GM21717 (cell line): ENCODE measurements around the gene DAP.
"Not testable (repeated sequence)": the region's sequence is repeated elsewhere in the genome, so short reads cannot be mapped to it uniquely, and the experiment has no call there.

Source experiments
- ATAC-seq: cut with Tn5 transposase; IDR thresholded peaks from one replicate; pipeline ENCODE4 v1.9.1; 2021; ENCODE audit warnings: mild to moderate bottlenecking, moderate library complexity; ENCODE audit not compliant: unreplicated experiment

Gene DAP, protein sequence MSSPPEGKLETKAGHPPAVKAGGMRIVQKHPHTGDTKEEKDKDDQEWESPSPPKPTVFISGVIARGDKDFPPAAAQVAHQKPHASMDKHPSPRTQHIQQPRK

DNA sequence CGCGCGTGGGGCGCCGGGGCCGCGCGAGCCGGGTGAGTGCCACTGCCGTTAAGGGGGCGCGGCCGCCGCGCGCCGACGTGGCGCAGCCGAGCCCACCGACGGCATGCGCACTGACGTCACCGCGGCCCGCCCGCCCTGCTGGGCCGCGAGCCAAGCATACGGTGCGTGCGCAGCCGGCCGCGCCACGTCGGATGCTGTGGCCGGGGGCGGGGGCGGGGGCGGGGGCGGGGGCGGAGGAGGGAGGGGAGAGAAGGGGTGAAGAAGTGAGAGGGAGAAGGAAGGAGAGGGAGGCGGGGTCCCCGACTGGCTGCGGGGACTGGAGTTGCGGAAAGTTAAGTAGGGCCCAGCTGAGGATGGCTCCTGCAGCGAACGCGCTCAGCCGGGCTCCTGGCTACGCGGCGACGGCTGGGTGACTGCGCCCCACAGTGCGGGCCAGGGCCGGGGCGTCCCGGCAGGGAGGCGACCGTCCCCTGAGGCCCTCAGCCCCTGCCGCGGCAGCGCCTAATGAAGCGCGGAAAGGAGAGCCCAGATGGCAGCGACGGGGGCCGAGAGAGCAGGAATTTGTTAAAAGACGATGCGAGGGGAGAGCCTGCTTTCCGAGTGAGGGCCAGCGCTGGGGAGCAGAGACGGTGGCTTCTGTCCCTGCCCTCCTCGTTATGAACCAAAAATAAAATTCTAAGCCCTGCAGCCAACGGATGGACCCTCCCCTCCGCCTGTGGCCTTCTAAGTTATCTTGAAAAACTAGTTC, at the start of gene DAP:
Gene DAP (minus strand): TSS at position 50 of the 748 bp plus-strand sequence. CDS start 166 bp downstream, outside the sequence.
- peak; percentile 69 for ATAC-seq

DNA sequence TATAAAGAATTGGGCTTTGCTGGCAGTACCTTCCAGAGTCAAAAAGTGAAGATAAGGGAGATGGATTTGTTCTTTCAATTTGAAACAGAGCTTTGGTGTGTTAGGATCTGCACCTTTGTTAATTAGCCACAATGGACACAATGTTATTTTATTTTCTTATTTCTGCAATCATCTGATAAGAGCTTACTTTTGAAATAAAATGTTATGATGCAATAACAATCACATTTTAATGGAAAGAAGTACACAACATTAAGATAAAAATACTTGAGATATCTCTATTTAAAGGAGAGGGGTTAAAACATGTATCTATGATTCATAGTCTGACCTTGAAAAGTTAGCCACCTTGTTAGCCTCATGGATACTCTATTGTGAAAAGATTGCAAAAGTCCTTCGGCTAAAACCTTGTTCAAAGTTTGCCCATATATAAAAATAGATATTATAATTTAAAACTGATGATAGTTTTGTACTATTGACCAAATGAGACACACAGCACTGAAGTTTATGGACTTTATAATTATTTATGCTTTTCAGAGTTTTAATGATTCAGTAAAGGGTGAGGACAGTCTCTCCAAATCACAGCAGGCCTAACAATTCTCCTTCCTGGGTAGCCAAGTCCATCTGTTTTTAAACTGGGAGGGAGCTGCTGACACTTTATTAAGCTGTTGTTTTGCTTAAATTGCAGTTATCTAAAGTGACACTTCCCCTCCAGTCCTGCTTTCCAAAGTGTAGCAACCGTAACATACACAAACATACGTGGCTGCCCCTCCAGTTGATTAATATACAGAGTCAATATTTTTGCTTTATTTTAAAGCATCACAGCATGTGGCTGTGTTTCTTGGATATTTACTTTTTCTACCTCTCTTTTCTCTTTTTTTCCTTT, 47.6 kb upstream of the DAP start:
- no peak for ATAC-seq

DNA sequence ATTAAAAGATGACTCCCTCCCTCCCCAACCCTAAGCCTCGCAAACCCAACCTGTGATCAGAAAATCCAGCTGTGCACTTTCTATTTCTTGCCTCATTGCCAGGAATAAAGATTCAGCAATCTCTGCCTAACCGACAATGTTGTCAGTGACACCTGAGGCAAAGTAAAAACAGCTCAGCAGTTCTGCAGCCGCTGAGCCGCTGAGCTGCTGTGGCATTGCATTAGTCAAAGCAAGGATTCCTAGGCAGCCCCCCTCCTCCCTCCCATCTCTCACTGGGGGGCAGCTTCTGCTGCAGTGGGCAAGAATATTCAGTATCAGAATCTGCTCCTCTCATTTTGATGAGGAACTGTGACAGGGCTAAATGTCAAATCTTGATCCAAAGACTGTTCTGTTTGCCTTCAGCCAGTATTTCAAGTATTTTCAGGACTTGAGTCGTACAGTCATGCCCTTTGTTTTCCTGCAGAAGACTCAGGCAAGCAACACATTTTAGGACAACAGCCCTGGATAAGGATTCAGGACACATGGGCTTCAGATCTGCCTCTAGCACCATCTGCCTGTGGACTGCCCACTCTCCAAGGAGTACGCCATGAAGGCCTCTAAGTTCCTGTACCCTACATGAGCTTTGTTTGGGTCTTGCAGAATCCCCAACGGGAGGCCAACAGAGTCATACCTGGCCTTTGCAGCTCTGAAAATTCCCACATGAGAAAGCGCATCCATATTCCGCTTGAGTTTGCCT, 41.1 kb upstream of the DAP start:
- no peak for ATAC-seq

DNA sequence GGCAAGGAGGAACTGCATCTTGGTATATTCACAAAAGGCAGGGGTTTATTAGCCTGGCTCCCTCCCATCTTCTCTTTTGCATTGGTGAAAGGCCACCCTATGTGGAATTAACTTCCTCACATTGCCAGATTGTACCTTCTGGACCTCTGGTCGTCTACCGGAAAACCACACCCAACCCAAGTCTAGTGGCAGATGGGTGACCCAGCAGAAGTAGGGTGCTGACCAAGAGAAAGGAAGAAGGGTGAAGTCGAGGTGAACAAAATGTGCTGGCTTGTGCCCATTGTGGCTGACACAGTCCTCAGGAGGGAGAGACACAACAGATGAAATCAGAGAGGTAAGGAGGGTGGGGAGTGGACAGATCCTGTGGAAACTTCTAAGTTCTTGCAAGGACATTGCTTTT, 39.8 kb upstream of the DAP start:
- no peak for ATAC-seq

DNA sequence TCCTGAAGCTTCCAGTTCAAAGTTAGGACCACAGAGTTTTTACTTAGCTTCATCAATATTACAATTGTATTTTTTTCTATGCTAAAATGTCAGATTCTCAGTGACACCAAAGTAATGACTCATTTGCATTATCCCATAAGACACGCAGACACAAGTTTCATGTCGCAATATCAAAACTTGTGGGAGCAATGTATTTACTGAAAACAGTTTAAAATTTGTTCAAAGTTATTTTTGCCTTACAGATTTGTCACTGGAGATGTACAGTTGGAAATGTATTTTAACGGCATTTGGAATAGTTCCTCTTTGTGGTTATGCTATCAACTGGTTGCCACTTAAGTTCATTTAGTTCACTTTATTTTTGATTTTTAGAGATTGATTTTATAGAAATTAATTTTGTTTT, 36.2 kb upstream of the DAP start:
- no peak for ATAC-seq

DNA sequence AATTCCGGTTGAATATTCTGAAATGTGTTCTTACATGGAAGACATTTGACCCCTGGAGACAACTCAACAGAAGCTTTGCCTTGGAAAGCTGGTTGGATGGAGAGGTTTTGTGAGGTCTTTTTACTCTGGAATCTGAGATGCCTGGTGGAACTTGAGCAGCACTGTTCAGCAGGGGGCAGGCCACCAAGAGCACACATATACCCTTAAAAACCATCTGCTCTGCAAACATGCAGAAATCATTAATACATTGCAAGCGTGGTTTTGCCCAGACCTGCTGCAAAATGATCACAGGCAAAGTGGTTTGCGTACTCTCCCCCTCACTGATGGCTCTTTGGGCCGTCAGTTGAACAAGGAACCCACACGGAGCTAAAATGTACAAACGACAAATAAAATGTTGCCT, 32.8 kb upstream of the DAP start:
- ATAC-seq = no peak

DNA sequence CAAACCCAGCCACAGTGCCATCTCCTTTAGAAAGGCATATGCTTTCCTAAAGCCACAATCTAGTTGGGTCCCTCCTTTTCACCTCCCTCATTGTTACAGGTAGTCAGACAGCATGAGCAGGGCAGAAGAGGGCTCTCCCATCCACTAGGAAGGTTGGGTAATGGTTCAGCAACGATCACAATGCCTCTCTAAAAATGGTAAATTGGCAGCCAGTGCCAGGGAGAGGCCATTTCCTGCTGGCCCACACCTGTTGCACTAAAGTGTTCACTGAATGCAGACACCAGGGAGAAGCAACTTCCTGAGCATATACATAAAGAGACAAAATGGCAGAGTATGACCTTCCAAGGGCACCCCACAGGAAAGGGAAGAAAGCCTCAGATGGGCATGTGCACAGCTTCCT, 31.3 kb upstream of the DAP start:
- ATAC-seq = no peak

DNA sequence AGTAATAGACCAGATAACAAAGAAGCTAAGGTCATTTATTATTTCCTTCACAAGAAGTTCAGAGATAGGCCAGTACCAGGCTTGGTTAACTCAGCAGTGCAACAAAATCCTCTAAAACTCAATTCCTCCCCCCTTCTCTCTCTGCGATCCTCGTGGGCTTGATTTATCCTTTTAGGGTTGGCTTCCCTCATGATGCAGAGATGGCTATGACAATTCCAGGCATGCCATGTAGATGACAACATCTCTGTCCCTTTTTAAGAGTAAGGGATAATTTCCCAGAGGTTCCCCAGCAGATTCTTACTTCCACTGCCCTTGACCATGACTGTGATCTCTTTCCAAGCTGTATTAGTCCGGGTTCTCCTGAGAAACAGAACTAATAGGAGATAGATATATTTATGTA, 28.7 kb upstream of the DAP start:
- ATAC-seq = no peak

DNA sequence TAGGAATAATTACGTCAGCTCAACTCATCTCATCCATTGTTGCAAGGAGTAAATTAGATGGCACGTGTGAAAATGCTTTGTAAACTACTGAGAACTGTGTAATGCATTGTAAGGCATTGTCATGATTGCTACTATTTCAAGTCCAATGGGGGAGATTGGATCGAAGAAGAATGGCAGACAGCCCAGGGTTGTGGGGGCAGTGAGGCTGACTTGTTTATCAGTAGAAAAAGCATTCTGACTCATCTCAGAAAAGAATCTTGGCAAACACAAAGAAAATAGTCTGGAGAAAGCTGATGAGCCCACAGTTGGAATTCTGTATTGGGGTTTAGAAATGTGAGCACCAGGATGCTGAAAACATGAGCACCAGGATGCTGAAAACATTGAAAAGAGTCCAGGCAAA, 28.0 kb upstream of the DAP start:
- no peak for ATAC-seq

DNA sequence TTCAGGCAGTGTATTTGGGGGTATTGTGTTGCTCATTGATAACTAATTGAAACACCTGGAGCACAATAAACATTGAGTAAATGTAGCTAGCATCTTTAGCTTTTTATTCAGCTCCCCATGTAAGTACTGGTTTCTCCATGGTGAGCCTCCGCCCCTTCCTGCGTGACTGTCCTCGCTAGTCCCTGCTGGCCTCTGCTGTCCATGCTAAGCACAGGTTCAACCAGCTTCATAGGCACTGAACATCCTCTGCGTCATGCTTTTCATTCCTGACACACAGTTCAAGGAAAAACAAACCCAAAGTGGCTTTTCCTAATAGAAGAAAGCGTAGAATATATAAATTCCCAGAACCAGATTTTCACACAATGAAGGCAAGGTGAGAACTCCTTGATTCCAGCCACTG, 27.3 kb upstream of the DAP start:
- no peak for ATAC-seq

DNA sequence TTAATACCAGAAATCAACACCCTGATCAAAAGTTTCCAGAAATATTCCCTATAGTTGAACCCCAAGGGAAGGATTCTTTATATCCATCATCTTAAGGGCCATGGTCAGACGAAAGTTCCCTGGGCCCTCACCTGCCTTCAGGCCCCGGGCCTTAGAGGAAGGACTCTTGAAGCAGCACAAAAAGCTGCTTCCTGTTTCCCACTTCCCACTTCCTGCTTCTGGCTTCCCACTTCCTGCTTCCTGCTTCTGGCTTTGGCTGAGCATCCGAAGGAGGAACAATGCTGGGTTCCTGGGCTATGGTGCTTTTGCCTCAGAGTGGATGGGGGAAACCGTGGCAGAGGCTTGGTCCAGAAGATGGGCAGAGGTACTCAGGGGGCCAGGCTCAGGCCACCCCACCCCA, 25.8 kb upstream of the DAP start:
- ATAC-seq = no peak

DNA sequence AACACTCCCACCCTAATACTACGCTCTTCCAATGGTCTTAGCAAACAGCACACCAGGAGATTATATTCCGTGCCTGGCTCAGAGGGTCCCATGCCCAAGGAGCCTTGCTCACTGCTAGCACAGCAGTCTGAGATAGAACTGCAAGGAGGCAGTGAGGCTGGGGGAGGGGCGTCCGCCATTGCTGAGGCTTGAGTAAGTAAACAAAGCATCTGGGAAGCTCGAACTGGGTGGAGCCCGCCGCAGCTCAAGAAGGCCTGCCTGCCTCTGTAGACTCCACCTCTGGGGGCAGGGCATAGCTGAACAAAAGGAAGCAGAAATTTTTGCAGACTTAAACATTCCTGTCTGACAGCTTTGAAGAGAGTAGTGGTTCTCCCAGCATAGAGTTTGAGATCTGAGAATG, 19.2 kb upstream of the DAP start:
- not testable (repeated sequence) for ATAC-seq

DNA sequence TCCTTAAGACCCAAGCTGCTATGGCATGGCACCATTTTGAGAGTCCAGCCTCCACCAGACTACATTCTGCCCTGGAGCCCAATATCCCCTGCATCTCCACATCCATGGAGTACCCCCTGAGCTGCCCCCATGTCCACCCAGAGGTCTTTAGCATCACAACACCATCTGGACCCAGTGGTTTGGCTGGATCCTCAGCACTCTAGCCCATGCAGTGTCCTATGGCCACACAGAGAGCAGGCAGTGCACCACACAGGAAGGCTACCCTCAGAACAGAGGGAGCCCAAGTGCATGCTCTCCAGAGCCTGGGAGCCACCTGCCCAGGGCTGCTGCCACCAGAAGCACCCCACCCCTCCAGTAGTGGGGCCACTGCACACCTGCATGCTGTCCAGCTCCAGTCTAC, 18.6 kb upstream of the DAP start:
- ATAC-seq = no peak

DNA sequence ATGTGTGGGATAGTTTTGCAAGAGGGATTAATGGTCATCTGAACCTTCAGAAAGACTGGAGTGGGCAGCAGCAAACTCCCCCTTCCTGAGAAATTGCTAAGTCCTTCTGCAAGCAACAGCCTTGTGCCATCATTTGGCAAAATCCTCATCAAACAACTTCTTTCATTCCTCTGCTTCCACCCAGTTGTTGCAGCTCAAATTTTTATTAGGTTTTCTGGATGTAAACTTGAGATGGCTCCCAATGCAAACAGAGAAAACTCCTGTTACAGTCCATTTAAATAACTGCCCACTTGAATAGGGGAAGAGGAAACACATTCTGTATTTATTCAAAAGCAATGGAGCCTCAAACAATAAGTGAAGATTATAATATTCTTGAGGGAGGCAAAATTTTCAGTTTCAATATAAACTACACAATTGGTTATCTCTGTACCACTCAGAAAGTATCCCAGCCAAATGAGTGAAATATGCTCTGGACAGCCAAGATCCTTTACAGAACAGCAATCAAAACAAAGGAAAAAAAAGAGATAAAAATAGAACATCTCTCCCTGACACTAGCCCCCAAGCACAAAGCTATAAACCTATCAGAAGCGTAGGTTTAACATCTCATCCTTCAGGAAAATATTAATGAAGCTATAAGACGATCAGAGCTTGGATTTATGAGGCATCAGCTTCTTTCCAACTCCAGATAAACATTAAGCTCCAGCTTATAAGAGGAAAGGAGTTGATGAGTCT, 17.3 kb upstream of the DAP start:
- no peak for ATAC-seq

DNA sequence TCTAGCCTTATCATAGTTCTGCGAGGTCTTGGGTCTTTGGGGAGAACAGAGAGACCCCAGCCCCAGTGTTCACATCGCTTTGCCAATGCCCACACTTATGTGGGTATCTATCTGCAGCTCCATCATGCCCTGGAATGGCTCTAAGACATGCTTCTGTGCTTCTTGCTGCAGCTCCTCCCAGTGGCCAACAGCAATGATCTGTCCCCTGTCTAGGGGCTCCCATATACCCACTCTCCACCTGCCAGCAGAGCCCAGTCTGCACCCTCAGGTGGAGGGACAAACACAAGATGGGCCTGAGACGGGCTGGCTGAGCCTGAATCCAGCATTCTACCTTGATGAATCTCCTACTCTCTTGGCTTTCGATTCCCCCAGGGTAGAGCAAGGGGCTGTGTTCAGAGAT, 14.6 kb upstream of the DAP start:
- no peak for ATAC-seq

DNA sequence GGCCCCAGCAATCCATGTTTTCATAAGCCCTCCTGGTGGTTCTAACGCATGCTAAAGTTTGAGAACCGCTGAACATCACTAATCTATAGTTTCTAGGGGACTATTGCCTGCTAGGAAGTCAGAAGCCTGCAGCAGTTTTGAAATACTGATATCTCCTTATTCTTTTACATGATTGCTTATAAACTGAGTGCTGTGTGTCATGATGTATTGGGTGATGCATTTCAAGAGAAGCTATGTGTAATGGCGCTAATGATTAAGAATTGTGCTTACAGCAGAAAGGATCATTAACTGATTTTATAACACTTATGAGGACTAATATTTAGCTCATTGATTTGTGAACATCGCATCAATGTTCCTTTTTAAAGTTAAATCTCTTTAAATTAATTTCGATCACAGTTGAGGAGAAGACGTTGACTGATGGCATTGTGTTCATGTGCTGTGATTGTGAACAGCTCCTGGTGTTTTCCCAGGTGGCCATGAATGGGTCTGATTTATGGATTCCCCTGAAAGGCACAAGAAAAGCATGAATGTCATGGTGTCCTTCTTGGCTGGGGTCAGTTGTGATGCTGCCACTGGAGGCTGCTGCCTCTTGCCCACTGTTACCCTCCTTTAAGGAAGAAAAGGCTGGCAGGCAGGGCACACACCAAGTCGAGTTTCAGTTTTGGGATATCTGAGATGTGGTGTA, 12.0 kb upstream of the DAP start:
- no peak for ATAC-seq

DNA sequence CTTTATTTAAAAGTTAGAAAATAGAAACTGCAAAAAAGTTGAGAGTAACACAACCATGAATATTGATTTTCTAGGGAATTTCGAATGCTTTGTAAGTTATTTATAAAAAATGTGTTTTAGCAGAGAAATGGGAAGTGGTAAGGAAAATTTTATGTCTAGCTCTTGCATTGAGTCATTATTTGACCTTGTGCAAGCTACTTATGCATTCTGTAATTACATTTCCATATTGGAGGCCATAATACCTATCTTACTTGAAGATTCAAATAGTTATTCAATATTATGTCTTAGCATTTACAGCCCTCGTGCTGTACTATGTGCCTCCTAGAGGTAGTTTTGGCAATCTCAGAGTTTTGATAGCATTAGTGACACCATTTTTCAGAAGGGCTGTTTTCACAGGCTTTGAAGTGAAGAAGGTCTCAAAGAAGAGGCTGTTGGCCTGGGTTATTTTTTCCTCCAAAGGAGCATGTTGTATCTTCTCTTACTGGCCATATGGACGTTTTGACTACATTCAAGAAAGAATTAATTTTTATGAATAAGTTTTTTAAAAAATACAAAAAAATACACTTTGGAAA, 7.4 kb upstream of the DAP start:
- no peak for ATAC-seq

DNA sequence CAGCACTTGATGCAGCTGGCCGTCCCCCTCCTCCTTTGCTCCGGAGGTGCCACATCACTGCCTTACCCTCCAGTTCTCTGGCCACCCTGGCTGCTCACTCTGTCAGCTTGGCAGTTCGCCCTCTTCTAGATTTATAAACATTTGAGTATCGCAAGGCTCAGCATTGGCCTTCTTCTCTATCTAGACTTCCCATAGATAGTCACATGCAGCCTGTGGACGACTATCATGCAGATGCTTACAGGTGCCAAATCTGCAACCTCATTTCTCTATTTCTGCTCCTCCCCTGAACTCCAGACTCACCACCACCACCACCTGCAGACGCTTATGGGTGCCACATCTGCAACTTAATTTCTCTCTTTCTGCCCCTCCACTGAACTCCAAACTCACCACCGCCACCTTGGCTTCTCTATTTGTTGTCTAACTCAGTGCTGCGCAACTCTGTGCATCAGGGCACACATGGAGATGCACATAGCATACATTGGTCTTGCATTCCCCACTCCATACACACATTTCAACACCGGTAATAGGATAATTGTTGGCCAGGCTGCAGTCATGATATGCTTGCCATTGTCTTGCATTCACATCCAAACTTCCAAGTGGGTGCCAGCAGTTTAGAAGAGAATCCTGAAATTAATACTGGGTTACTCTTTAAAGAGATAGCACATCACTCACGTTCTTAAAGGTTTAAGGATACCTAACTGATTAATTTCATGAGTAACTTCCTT, 1.9 kb upstream of the DAP start:
- no peak for ATAC-seq
